ENCODE measurements around the gene PRKG1. TPM values are rescaled to one million over a fixed set of nuclear protein-coding genes. Genes with fewer than 3 reads are reported as not detected.

Gene PRKG1
- total RNA-seq, 1 donor from 2014 or later = 26.4 TPM

GRCh38 chr10:51980752-51981151, 906.5 kb downstream of the PRKG1 start:
- Histone ChIP-seq H3K4me1 (no peaks in the 10 kb centered on the region), H3F3A (ENCODE audit: low read depth) (no peaks in the 10 kb centered on the region), H3K27ac (no peak overlapping the region), H3K9ac (no peak overlapping the region), H4K20me1 (ENCODE audit: low read depth) (no peaks in the 10 kb centered on the region), H3K4me3 (no peak overlapping the region), H3K9me3 (ENCODE audit: low read depth) (no peaks in the 10 kb centered on the region), H3K36me3 (peaks cover 3% of the 10 kb centered on the region), H3K4me2 (no peak overlapping the region), H3K27me3 (no peaks in the 10 kb centered on the region), H3K79me2 (ENCODE audit: low read depth) (no peaks in the 10 kb centered on the region), H2AFZ (replicated peaks) (no peak overlapping the region)
- Mint-ChIP-seq H3K27me3 (ENCODE audit: insufficient read depth, low read depth) (no peaks in the 10 kb centered on the region), H3K4me1 (no peaks in the 10 kb centered on the region), H3K36me3 (no peaks in the 10 kb centered on the region), H3K9me3 (peaks cover 4% of the 10 kb centered on the region), H3K27ac (no peak overlapping the region), H3K4me3 (no peak overlapping the region)
- no peak for DNase-seq (ENCODE audit: low spot score)
- TF ChIP-seq CTCF (IDR thresholded peaks at IDR 0.05) (no peak), EZH2 (IDR thresholded peaks at IDR 0.05) (no peak), EZH2phosphoT487 (IDR thresholded peaks at IDR 0.05) (no peak)

- H3K9ac ChIP-seq = no peak overlapping the region
- DNase-seq (ENCODE audit: low spot score) = no peak
- H3F3A ChIP-seq (ENCODE audit: low read depth) = no peaks in the 10 kb centered on the region
- H2AFZ ChIP-seq (replicated peaks) = no peak overlapping the region
- no peaks in the 10 kb centered on the region for H3K4me1 ChIP-seq
- no peak overlapping the region for H3K4me3 ChIP-seq
- H3K36me3 ChIP-seq = no peaks in the 10 kb centered on the region
- Mint-ChIP-seq H3K27me3 (ENCODE audit: insufficient read depth, low read depth) (no peaks in the 10 kb centered on the region), H3K36me3 (no peaks in the 10 kb centered on the region), H3K4me1 (no peaks in the 10 kb centered on the region), H3K4me3 (no peak overlapping the region), H3K27ac (no peak overlapping the region), H3K9me3 (peaks cover 4% of the 10 kb centered on the region)
- no peaks in the 10 kb centered on the region for H3K79me2 ChIP-seq (ENCODE audit: low read depth)
- no peak overlapping the region for H3K4me2 ChIP-seq
- H3K27me3 ChIP-seq = no peaks in the 10 kb centered on the region
- no peak for TF ChIP-seq EZH2 (IDR thresholded peaks at IDR 0.05)
- TF ChIP-seq CTCF (IDR thresholded peaks at IDR 0.05) = no peak
- no peak overlapping the region for H3K27ac ChIP-seq
- H4K20me1 ChIP-seq (ENCODE audit: low read depth) = no peaks in the 10 kb centered on the region
- no peaks in the 10 kb centered on the region for H3K9me3 ChIP-seq (ENCODE audit: low read depth)
Measured at GRCh38 chr10:51981731-51982130, 907.4 kb downstream of the PRKG1 start.

- H3K36me3 Mint-ChIP-seq = no peaks in the 10 kb centered on the region
Measured at GRCh38 chr10:51983481-51983880, 909.2 kb downstream of the PRKG1 start.

More at GRCh38 chr10:51983481-51983880, 909.2 kb downstream of the PRKG1 start:
- H3K9ac ChIP-seq = no peak overlapping the region
- H2AFZ ChIP-seq (replicated peaks) = no peak overlapping the region
- H3K9me3 ChIP-seq (ENCODE audit: low read depth) = no peaks in the 10 kb centered on the region
- no peak overlapping the region for H3K27ac ChIP-seq
- H3K4me2 ChIP-seq = no peak overlapping the region
- Mint-ChIP-seq H3K27ac (no peak overlapping the region), H3K4me3 (no peak overlapping the region), H3K27me3 (ENCODE audit: insufficient read depth, low read depth) (no peaks in the 10 kb centered on the region), H3K9me3 (peaks cover 4% of the 10 kb centered on the region), H3K4me1 (no peaks in the 10 kb centered on the region)
- H3K79me2 ChIP-seq (ENCODE audit: low read depth) = no peaks in the 10 kb centered on the region
- H3F3A ChIP-seq (ENCODE audit: low read depth) = no peaks in the 10 kb centered on the region
- H3K36me3 ChIP-seq = no peaks in the 10 kb centered on the region
- H3K4me1 ChIP-seq = no peaks in the 10 kb centered on the region
- no peaks in the 10 kb centered on the region for H4K20me1 ChIP-seq (ENCODE audit: low read depth)
- no peak overlapping the region for H3K4me3 ChIP-seq
- no peaks in the 10 kb centered on the region for H3K27me3 ChIP-seq
- no peak for DNase-seq (ENCODE audit: low spot score)
- TF ChIP-seq EZH2phosphoT487 (IDR thresholded peaks at IDR 0.05) (no peak), CTCF (IDR thresholded peaks at IDR 0.05) (no peak), EZH2 (IDR thresholded peaks at IDR 0.05) (no peak)
